K562 (cell line): Measurements from ENCODE around the gene BTBD2. TPM values are rescaled to one million over a fixed set of nuclear protein-coding genes. Genes with fewer than 3 reads are reported as not detected.

Source experiments
- ARHGAP35 ChIP-seq: fragments of 450-650 bp; IDR thresholded peaks from 2 replicates; pipeline ENCODE4 v1.6.1; 2018; ENCODE audit not compliant: partially characterized antibody
- CBX5 ChIP-seq: IDR thresholded peaks from 2 replicates; pipeline ENCODE4 v1.6.1; 2014; ENCODE audit warnings: low read depth, borderline replicate concordance
- DNMT1 ChIP-seq: fragments of 450-650 bp; IDR thresholded peaks from 2 replicates; pipeline ENCODE4 v1.6.1; 2016; ENCODE audit warnings: antibody characterized with exemption, mild to moderate bottlenecking
- E2F1 ChIP-seq: sonication (generic); formaldehyde crosslinking; IDR thresholded peaks from 2 replicates; pipeline ENCODE4 v1.8.1; 2023; ENCODE audit warnings: mild to moderate bottlenecking, missing genetic modification reagents, moderate library complexity
- FOSL1 ChIP-seq: fragments of 200-800 bp; sonication (Bioruptor generic); conservative IDR thresholded peaks from 2 replicates; pipeline ENCODE4 v1.6.1; 2016; ENCODE audit warnings: missing genetic modification characterization, missing compliant biosample characterization
- FOXA1 ChIP-seq: fragments of 450-650 bp; IDR thresholded peaks from 2 replicates; pipeline ENCODE4 v1.6.1; 2016; ENCODE audit warnings: mild to moderate bottlenecking, borderline replicate concordance
- GABPA ChIP-seq: fragments of 200-800 bp; sonication (Bioruptor generic); conservative IDR thresholded peaks from 2 replicates; pipeline ENCODE4 v1.6.1; 2016; ENCODE audit warnings: low read depth, missing genetic modification characterization, missing compliant biosample characterization
- HDAC1 ChIP-seq, 2 experiments: fragments of 450-650 bp; IDR thresholded peaks; 2 replicates each; pipeline ENCODE4 v1.6.1; 2016 to 2017; ENCODE audit warnings: inconsistent platforms in 1 of 2, mild to moderate bottlenecking in 1 of 2, moderate library complexity in 1 of 2
- KLF6 ChIP-seq: fragments of 250-450 bp; sonication (Bioruptor Pico); IDR thresholded peaks from 2 replicates; pipeline ENCODE4 v1.4.0; 2020; ENCODE audit warnings: mild to moderate bottlenecking, moderate library complexity, borderline replicate concordance
- MECOM ChIP-seq: fragments of 250-450 bp; sonication (Bioruptor Pico); IDR thresholded peaks from 2 replicates; pipeline ENCODE4 v1.8.0; 2022; ENCODE audit warnings: inconsistent platforms
- PKNOX1 ChIP-seq: fragments of 450-650 bp; IDR thresholded peaks from 2 replicates; pipeline ENCODE4 v1.6.1; 2016
- RBBP5 ChIP-seq: fragments of 200-600 bp; sonication (generic); IDR thresholded peaks from 2 replicates; pipeline ENCODE4 v1.6.1; 2012; ENCODE audit warnings: borderline replicate concordance, mild to moderate bottlenecking, low read length, control low read depth, inconsistent platforms; ENCODE audit not compliant: insufficient read depth, poor library complexity, severe bottlenecking
- RCOR1 ChIP-seq, 2 experiments: IDR thresholded peaks; 2 replicates each; pipeline ENCODE4 v1.6.1; 2012; ENCODE audit warnings: low read depth in 2 of 2, low read length in 2 of 2, borderline replicate concordance in 1 of 2, improper control_type of control experiment in 1 of 2
- SMAD1 ChIP-seq: fragments of 150-350 bp; IDR thresholded peaks from 2 replicates; pipeline ENCODE4 v1.6.1; 2014; ENCODE audit warnings: low read length, low read depth; ENCODE audit not compliant: partially characterized antibody
- SREBF2 ChIP-seq: sonication (generic); formaldehyde crosslinking; IDR thresholded peaks from 2 replicates; pipeline ENCODE4 v1.4.0; 2020; ENCODE audit warnings: mild to moderate bottlenecking, missing genetic modification reagents
- TCF15 ChIP-seq: fragments of 250-450 bp; sonication (Bioruptor Pico); IDR thresholded peaks from 2 replicates; pipeline ENCODE4 v1.8.0; 2022; ENCODE audit warnings: moderate library complexity, mild to moderate bottlenecking, inconsistent platforms
- YY1 ChIP-seq, 3 experiments: IDR thresholded peaks; 2 replicates each; pipeline ENCODE4 v1.6.1; 2011; ENCODE audit warnings: low read length in 2 of 3, mild to moderate bottlenecking in 2 of 3, moderate library complexity in 2 of 3, borderline replicate concordance in 1 of 3, control low read depth in 1 of 3, low read depth in 1 of 3; ENCODE audit not compliant: insufficient read depth in 3 of 3, insufficient replicate concordance in 2 of 3, control insufficient read depth in 1 of 3, insufficient read length in 1 of 3; ENCODE audit errors: extremely low read depth in 1 of 3
- ZNF165 ChIP-seq: fragments of 250-450 bp; sonication (Bioruptor Pico); IDR thresholded peaks from 2 replicates; pipeline ENCODE4 v1.4.0; 2020; ENCODE audit warnings: borderline replicate concordance
- ZNF311 ChIP-seq: fragments of 250-450 bp; sonication (Bioruptor Pico); IDR thresholded peaks from 2 replicates; pipeline ENCODE4 v1.4.0; 2020; ENCODE audit warnings: mild to moderate bottlenecking, moderate library complexity
- ZNF740 ChIP-seq, 3 experiments: fragments of 200-800 bp in 1 of 3; sonication (Bioruptor generic) in 1 of 3; sonication (generic) in 1 of 3; formaldehyde crosslinking in 1 of 3; IDR thresholded peaks; 2 replicates each; pipeline versions ENCODE4 v1.6.1 to v1.8.0; 2016 to 2022; ENCODE audit warnings: mild to moderate bottlenecking in 2 of 3, missing compliant biosample characterization in 2 of 3, missing genetic modification characterization in 2 of 3, missing genetic modification reagents in 1 of 3
- polyA plus RNA-seq, 8 experiments: library from polyadenylated mRNA; depleted of rRNA in 4 of 8; stranded (reverse) in 5 of 8; unstranded in 3 of 8; fragments of >200 nt; fragmentation: Nextera tagmentation in 2 of 8; fragmentation: Illumina TruSeq in 1 of 8; extraction: Ambion mirVana in 2 of 8; extraction: Trizol in 1 of 8; gene quantifications; 2 replicates each; pipeline versions ENCODE4 v1.2.1 to v1.2.3, GENCODE V29; 2011 to 2014; ENCODE audit warnings: inconsistent platforms in 1 of 8, missing spikeins in 1 of 8
- total RNA-seq, 7 experiments: library from RNA; depleted of rRNA in 6 of 7; stranded (reverse); fragments of >200 nt in 6 of 7; fragmentation: Illumina TruSeq in 2 of 7; extraction: Trizol in 2 of 7; gene quantifications; 2 replicates each; pipeline versions ENCODE4 v1.2.1 to v1.2.3, GENCODE V29; 2011 to 2021; ENCODE audit warnings: low replicate concordance in 1 of 7

Gene BTBD2
- total and polyA plus RNA-seq, 9 of the 15 experiments (the other 6 are each of a cell fraction or from before 2014, with no cell fraction given), result 0.10 to 15.6 (median 6.9) TPM

GRCh38 chr19:2034729-2035589, 19.4 kb upstream of the BTBD2 start (continued):
- no peak for TF ChIP-seq CBX5
- no peak for TF ChIP-seq SMAD1
- no peak for TF ChIP-seq KLF6 (CRISPR knock-in tag)
- TF ChIP-seq RBBP5, result peak; percentile 49
- no peak for TF ChIP-seq E2F1 (CRISPR knock-in tag)
- TF ChIP-seq ARHGAP35, result no peak
- TF ChIP-seq ZNF311, result no peak
- peak in 2 of 3 experiments; percentile 27 to 43 for TF ChIP-seq YY1 (IDR thresholded peaks at IDR 0.05; ENCODE audit: borderline replicate concordance in 1 of 3, control insufficient read depth in 1 of 3, extremely low read depth in 1 of 3, insufficient read depth in 3 of 3, insufficient read length in 1 of 3, insufficient replicate concordance in 2 of 3, low read depth in 1 of 3, low read length in 2 of 3)
- peak in 1 of 2 experiments; percentile 65; a peak in 2 of 4 replicates for TF ChIP-seq RCOR1 (IDR thresholded peaks at IDR 0.05; ENCODE audit: borderline replicate concordance in 1 of 2, low read depth in 2 of 2, low read length in 2 of 2)
- TF ChIP-seq PKNOX1, result peak; percentile 87
- TF ChIP-seq GABPA, result no peak
- no peak for TF ChIP-seq SREBF2 (CRISPR knock-in tag)
- TF ChIP-seq ZNF740 (CRISPR knock-in tag; IDR thresholded peaks at IDR 0.05), result 0 out of 2 replicates have a peak, but pooled peaks have one; percentile 27
- TF ChIP-seq ZNF740 (tag; IDR thresholded peaks at IDR 0.05), result no peak
- no peak for TF ChIP-seq MECOM
- TF ChIP-seq FOSL1 (tag), result no peak
- TF ChIP-seq ZNF165, result no peak
- no peak; a peak in 1 of 4 replicates for TF ChIP-seq HDAC1 (IDR thresholded peaks at IDR 0.05)
- no peak for TF ChIP-seq DNMT1
- no peak for TF ChIP-seq TCF15 (CRISPR knock-in tag)
- TF ChIP-seq FOXA1, result no peak
